HepG2 (cell line): ENCODE measurements around the gene ENTPD2. TPM values are rescaled to one million over a fixed set of nuclear protein-coding genes. Genes with fewer than 3 reads are reported as not detected.
A peak's percentile ranks its signal among the peaks of the same experiment; 100 is the strongest.

ENCODE experiments used
- ARID2 ChIP-seq: sonication (generic); formaldehyde crosslinking; IDR thresholded peaks from 2 replicates; pipeline ENCODE4 v1.8.1; 2022; ENCODE audit warnings: mild to moderate bottlenecking, missing genetic modification reagents, borderline replicate concordance
- CEBPG ChIP-seq: IDR thresholded peaks from 2 replicates; pipeline ENCODE4 v1.6.1; 2016
- ELF1 ChIP-seq: sonication (generic); formaldehyde crosslinking; IDR thresholded peaks from 2 replicates; pipeline ENCODE4 v1.4.0; 2020; ENCODE audit warnings: missing genetic modification reagents
- ELF3 ChIP-seq: IDR thresholded peaks from 2 replicates; pipeline ENCODE4 v1.6.1; 2016; ENCODE audit warnings: missing genetic modification reagents, missing compliant biosample characterization
- GLI4 ChIP-seq: sonication (generic); formaldehyde crosslinking; IDR thresholded peaks from 2 replicates; pipeline ENCODE4 v1.5.1; 2020; ENCODE audit warnings: missing genetic modification reagents, mild to moderate bottlenecking, moderate library complexity, borderline replicate concordance
- NFRKB ChIP-seq: fragments of 450-650 bp; IDR thresholded peaks from 2 replicates; pipeline ENCODE4 v1.6.1; 2017
- PAWR ChIP-seq: sonication (generic); formaldehyde crosslinking; IDR thresholded peaks from 2 replicates; pipeline ENCODE4 v1.4.0; 2020; ENCODE audit warnings: missing genetic modification reagents, mild to moderate bottlenecking, borderline replicate concordance
- PCBP1 ChIP-seq: fragments of 200-400 bp; formaldehyde crosslinking; IDR thresholded peaks from 2 replicates; pipeline ENCODE4 v1.6.1; 2017; ENCODE audit warnings: mild to moderate bottlenecking, low read depth, low read length, borderline replicate concordance
- RAD21 ChIP-seq: fragments of 450-650 bp; formaldehyde crosslinking; IDR thresholded peaks from 2 replicates; pipeline ENCODE4 v1.5.0; 2020; ENCODE audit warnings: mild to moderate bottlenecking
- REXO4 ChIP-seq: sonication (generic); formaldehyde crosslinking; IDR thresholded peaks from 2 replicates; pipeline ENCODE4 v1.8.0; 2022; ENCODE audit warnings: missing genetic modification reagents, mild to moderate bottlenecking, borderline replicate concordance
- RXRA ChIP-seq: sonication (generic); formaldehyde crosslinking; IDR thresholded peaks from 2 replicates; pipeline ENCODE4 v1.5.1; 2020; ENCODE audit warnings: missing genetic modification reagents
- SAFB2 ChIP-seq: sonication (generic); formaldehyde crosslinking; IDR thresholded peaks from 2 replicates; pipeline ENCODE4 v1.5.1; 2020; ENCODE audit warnings: missing genetic modification reagents, low read depth, mild to moderate bottlenecking, borderline replicate concordance
- SMC3 ChIP-seq: IDR thresholded peaks from 2 replicates; pipeline ENCODE4 v1.6.1; 2011; ENCODE audit warnings: low read length, improper control_type of control experiment
- SRF ChIP-seq: IDR thresholded peaks from 2 replicates; pipeline ENCODE4 v1.6.1; 2011; ENCODE audit warnings: mild to moderate bottlenecking, low read depth, low read length, moderate library complexity
- TAF1 ChIP-seq: sonication (generic); formaldehyde crosslinking; IDR thresholded peaks from 2 replicates; pipeline ENCODE4 v1.4.0; 2020; ENCODE audit warnings: missing genetic modification reagents
- TRIM24 ChIP-seq: sonication (generic); formaldehyde crosslinking; IDR thresholded peaks from 2 replicates; pipeline ENCODE4 v1.8.0; 2022; ENCODE audit warnings: mild to moderate bottlenecking, missing genetic modification reagents
- ZBTB7B ChIP-seq: sonication (generic); formaldehyde crosslinking; IDR thresholded peaks from 2 replicates; pipeline ENCODE4 v1.4.0; 2020; ENCODE audit warnings: missing genetic modification reagents
- ZFP41 ChIP-seq: sonication (generic); formaldehyde crosslinking; IDR thresholded peaks from 2 replicates; pipeline ENCODE4 v1.4.0; 2020; ENCODE audit warnings: mild to moderate bottlenecking, missing genetic modification reagents, borderline replicate concordance
- ZNF331 ChIP-seq: sonication (generic); formaldehyde crosslinking; IDR thresholded peaks from 2 replicates; pipeline ENCODE4 v1.4.0; 2020; ENCODE audit warnings: missing genetic modification reagents
- ZNF432 ChIP-seq: sonication (generic); formaldehyde crosslinking; IDR thresholded peaks from 2 replicates; pipeline ENCODE4 v1.5.0; 2020; ENCODE audit warnings: missing genetic modification reagents, mild to moderate bottlenecking, borderline replicate concordance
- ZNF567 ChIP-seq: sonication (generic); formaldehyde crosslinking; IDR thresholded peaks from 2 replicates; pipeline ENCODE4 v1.8.1; 2023; ENCODE audit warnings: mild to moderate bottlenecking, missing genetic modification reagents, borderline replicate concordance
- ZNF704 ChIP-seq: sonication (generic); formaldehyde crosslinking; IDR thresholded peaks from 2 replicates; pipeline ENCODE4 v1.8.1; 2023; ENCODE audit warnings: mild to moderate bottlenecking, inconsistent platforms, moderate library complexity, missing genetic modification reagents, borderline replicate concordance
- ZNF772 ChIP-seq: sonication (generic); formaldehyde crosslinking; IDR thresholded peaks from 2 replicates; pipeline ENCODE4 v1.5.0; 2020; ENCODE audit warnings: mild to moderate bottlenecking, missing genetic modification reagents
- polyA plus RNA-seq, 8 experiments: library from polyadenylated mRNA; depleted of rRNA in 3 of 8; stranded (reverse) in 7 of 8; unstranded in 1 of 8; fragments of >200 nt; fragmentation: Illumina TruSeq in 4 of 8; extraction: Trizol in 4 of 8; gene quantifications; 2 replicates each; pipeline versions ENCODE4 v1.2.1 to v1.2.3, GENCODE V29; 2011 to 2016; ENCODE audit warnings: low read depth in 4 of 8, missing spikeins in 1 of 8, mixed read lengths in 1 of 8; ENCODE audit not compliant: insufficient read depth in 1 of 8
- total RNA-seq, 5 experiments: library from RNA; depleted of rRNA; stranded (reverse); fragments of >200 nt; fragmentation: Illumina TruSeq; extraction: Trizol; gene quantifications; 2 replicates each; pipeline ENCODE4 v1.2.3, GENCODE V29; 2016; ENCODE audit warnings: low read depth in 1 of 5
- TF ChIP-seq, protein P1 (sequence below): sonication (generic); formaldehyde crosslinking; IDR thresholded peaks from 2 replicates; pipeline ENCODE4 v1.4.0; 2020; ENCODE audit warnings: missing genetic modification reagents, mild to moderate bottlenecking, borderline replicate concordance
- TF ChIP-seq, protein P2 (sequence below): sonication (generic); formaldehyde crosslinking; IDR thresholded peaks from 2 replicates; pipeline ENCODE4 v1.5.0; 2020; ENCODE audit warnings: missing genetic modification reagents
- TF ChIP-seq, protein P3 (sequence below): sonication (generic); formaldehyde crosslinking; IDR thresholded peaks from 2 replicates; pipeline ENCODE4 v1.5.0; 2020; ENCODE audit warnings: mild to moderate bottlenecking, missing genetic modification reagents, moderate library complexity

ENTPD2 gene
- total and polyA plus RNA-seq, 2 of the 13 experiments (the other 11 are each of a cell fraction or from before 2014, with no cell fraction given), result 0.95 to 3.2 TPM

GRCh38 chr9:137034709-137035506 lies 19.0 kb downstream of the ENTPD2 start (continued):
- TF ChIP-seq PAWR (CRISPR knock-in tag) (no peak), GLI4 (0 out of 2 replicates have a peak, but pooled peaks have one; percentile 42), ZNF567 (CRISPR knock-in tag) (0 out of 2 replicates have a peak, but pooled peaks have one; percentile 29), ZBTB7B (CRISPR knock-in tag) (0 out of 2 replicates have a peak, but pooled peaks have one; percentile 49), ELF1 (CRISPR knock-in tag) (peak; percentile 48), SRF (no peak), TAF1 (CRISPR knock-in tag) (no peak), ZFP41 (CRISPR knock-in tag) (no peak), ZNF432 (CRISPR knock-in tag) (no peak), SAFB2 (no peak), ZNF772 (peak; percentile 61; the same call in 1 of the 2 replicates), ZNF331 (no peak), RAD21 (peak; percentile 91), REXO4 (CRISPR knock-in tag) (no peak), NFRKB (no peak), RXRA (no peak), ZNF704 (no peak), PCBP1 (no peak), ARID2 (no peak), CEBPG (CRISPR knock-in tag) (0 out of 2 replicates have a peak, but pooled peaks have one; percentile 27), TRIM24 (CRISPR knock-in tag) (no peak), ELF3 (peak; percentile 64; the same call in 1 of the 2 replicates), SMC3 (peak; percentile 68)
- TF ChIP-seq, protein P1, sequence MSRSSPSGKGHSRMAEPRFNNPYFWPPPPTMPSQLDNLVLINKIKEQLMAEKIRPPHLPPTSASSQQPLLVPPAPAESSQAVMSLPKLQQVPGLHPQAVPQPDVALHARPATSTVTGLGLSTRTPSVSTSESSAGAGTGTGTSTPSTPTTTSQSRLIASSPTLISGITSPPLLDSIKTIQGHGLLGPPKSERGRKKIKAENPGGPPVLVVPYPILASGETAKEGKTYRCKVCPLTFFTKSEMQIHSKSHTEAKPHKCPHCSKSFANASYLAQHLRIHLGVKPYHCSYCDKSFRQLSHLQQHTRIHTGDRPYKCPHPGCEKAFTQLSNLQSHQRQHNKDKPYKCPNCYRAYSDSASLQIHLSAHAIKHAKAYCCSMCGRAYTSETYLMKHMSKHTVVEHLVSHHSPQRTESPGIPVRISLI (CRISPR knock-in tag), result no peak
- TF ChIP-seq, protein P2, sequence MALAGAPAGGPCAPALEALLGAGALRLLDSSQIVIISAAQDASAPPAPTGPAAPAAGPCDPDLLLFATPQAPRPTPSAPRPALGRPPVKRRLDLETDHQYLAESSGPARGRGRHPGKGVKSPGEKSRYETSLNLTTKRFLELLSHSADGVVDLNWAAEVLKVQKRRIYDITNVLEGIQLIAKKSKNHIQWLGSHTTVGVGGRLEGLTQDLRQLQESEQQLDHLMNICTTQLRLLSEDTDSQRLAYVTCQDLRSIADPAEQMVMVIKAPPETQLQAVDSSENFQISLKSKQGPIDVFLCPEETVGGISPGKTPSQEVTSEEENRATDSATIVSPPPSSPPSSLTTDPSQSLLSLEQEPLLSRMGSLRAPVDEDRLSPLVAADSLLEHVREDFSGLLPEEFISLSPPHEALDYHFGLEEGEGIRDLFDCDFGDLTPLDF (CRISPR knock-in tag), result no peak
- TF ChIP-seq, protein P3, sequence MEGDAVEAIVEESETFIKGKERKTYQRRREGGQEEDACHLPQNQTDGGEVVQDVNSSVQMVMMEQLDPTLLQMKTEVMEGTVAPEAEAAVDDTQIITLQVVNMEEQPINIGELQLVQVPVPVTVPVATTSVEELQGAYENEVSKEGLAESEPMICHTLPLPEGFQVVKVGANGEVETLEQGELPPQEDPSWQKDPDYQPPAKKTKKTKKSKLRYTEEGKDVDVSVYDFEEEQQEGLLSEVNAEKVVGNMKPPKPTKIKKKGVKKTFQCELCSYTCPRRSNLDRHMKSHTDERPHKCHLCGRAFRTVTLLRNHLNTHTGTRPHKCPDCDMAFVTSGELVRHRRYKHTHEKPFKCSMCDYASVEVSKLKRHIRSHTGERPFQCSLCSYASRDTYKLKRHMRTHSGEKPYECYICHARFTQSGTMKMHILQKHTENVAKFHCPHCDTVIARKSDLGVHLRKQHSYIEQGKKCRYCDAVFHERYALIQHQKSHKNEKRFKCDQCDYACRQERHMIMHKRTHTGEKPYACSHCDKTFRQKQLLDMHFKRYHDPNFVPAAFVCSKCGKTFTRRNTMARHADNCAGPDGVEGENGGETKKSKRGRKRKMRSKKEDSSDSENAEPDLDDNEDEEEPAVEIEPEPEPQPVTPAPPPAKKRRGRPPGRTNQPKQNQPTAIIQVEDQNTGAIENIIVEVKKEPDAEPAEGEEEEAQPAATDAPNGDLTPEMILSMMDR, result peak; percentile 99
